Measurements from ENCODE around the gene APIP. TPM values are rescaled to one million over a fixed set of nuclear protein-coding genes. Genes with fewer than 3 reads are reported as not detected.

The APIP gene
- total RNA-seq, 4 donors from 2014 or later = 22.5 to 49.1 (median 31.5) TPM

GRCh38 chr11:34948696-34949095, 32.5 kb upstream of the APIP start:
- in situ Hi-C loops (cut with MboI; ENCODE audit: low sequenced_read_pairs in 4 of 4) (no loop called here), intact Hi-C loops (cut with DNase I; ENCODE audit: low total_unique reads) (no loop called here)
- ATAC-seq = no peak
- Histone ChIP-seq H3K27me3 (no peaks in the 10 kb centered on the region), H3K9me3 (no peaks in the 10 kb centered on the region), H3K27ac (peak overlapping the region in 1 of 4 donors; percentile 3), H3K36me3 (peaks cover 0 to 9% of the 10 kb centered on the region in 2 donors), H3K4me1 (peaks cover 0 to 4% of the 10 kb centered on the region in 2 donors), H3K4me3 (no peak overlapping the region)
- no peak for TF ChIP-seq POLR2A (IDR thresholded peaks at IDR 0.05)
- TF ChIP-seq CTCF (IDR thresholded peaks at IDR 0.05 in 4 of 5, conservative IDR thresholded peaks at IDR 0.05 in 1 of 5) = no peak
- DNase-seq = no peak

GRCh38 chr11:34944692-34945091, 28.5 kb upstream of the APIP start:
- H3K4me3 ChIP-seq = no peak overlapping the region
- in situ Hi-C loops (cut with MboI; ENCODE audit: low sequenced_read_pairs in 4 of 4) = no loop called here
- ATAC-seq (no peak), DNase-seq (no peak)
- no peaks in the 10 kb centered on the region for H3K27me3 ChIP-seq
- no peak overlapping the region for H3K27ac ChIP-seq
- intact Hi-C loops (cut with DNase I; ENCODE audit: low total_unique reads) = no loop called here
- no peak for TF ChIP-seq CTCF (IDR thresholded peaks at IDR 0.05 in 4 of 5, conservative IDR thresholded peaks at IDR 0.05 in 1 of 5)
- no peak for TF ChIP-seq POLR2A (IDR thresholded peaks at IDR 0.05)
- peaks cover 0 to 14% of the 10 kb centered on the region in 2 donors for H3K4me1 ChIP-seq
- H3K9me3 ChIP-seq = no peaks in the 10 kb centered on the region
- H3K36me3 ChIP-seq = peaks cover 0 to 9% of the 10 kb centered on the region in 2 donors

GRCh38 chr11:34941688-34942087, 25.5 kb upstream of the APIP start:
- Histone ChIP-seq H3K4me3 (no peak overlapping the region), H3K27me3 (no peaks in the 10 kb centered on the region), H3K9me3 (no peaks in the 10 kb centered on the region), H3K4me1 (peaks cover 0 to 15% of the 10 kb centered on the region in 2 donors), H3K27ac (no peak overlapping the region), H3K36me3 (peaks cover 0 to 9% of the 10 kb centered on the region in 2 donors)
- intact Hi-C loops (cut with DNase I; ENCODE audit: low total_unique reads) = no loop called here
- in situ Hi-C loops (cut with MboI; ENCODE audit: low sequenced_read_pairs in 4 of 4) = no loop called here
- TF ChIP-seq POLR2A (IDR thresholded peaks at IDR 0.05) (no peak), CTCF (IDR thresholded peaks at IDR 0.05 in 4 of 5, conservative IDR thresholded peaks at IDR 0.05 in 1 of 5) (no peak)
- no peak for ATAC-seq
- no peak for DNase-seq

GRCh38 chr11:34940026-34940677, 24.0 kb upstream of the APIP start:
- Histone ChIP-seq H3K27me3 (no peaks in the 10 kb centered on the region), H3K4me3 (no peak overlapping the region), H3K4me1 (peaks cover 0 to 15% of the 10 kb centered on the region in 2 donors), H3K27ac (no peak overlapping the region), H3K9me3 (no peaks in the 10 kb centered on the region), H3K36me3 (peaks cover 0 to 8% of the 10 kb centered on the region in 2 donors)
- in situ Hi-C loops (cut with MboI; ENCODE audit: low sequenced_read_pairs in 4 of 4) = no loop called here
- intact Hi-C loops (cut with DNase I; ENCODE audit: low total_unique reads) = no loop called here
- DNase-seq = no peak
- TF ChIP-seq POLR2A (IDR thresholded peaks at IDR 0.05) = no peak
- ATAC-seq = no peak

- Histone ChIP-seq H3K9me3 (no peaks in the 10 kb centered on the region), H3K4me3 (no peak overlapping the region), H3K4me1 (peaks cover 0 to 15% of the 10 kb centered on the region in 2 donors), H3K27me3 (no peaks in the 10 kb centered on the region), H3K27ac (no peak overlapping the region), H3K36me3 (no peaks in the 10 kb centered on the region)
- DNase-seq (no peak), ATAC-seq (no peak)
- TF ChIP-seq POLR2A (IDR thresholded peaks at IDR 0.05) (no peak), CTCF (IDR thresholded peaks at IDR 0.05 in 4 of 5, conservative IDR thresholded peaks at IDR 0.05 in 1 of 5) (no peak)
- intact Hi-C loops (cut with DNase I; ENCODE audit: low total_unique reads) (no loop called here), in situ Hi-C loops (cut with MboI; ENCODE audit: low sequenced_read_pairs in 4 of 4) (no loop called here)
Measured at GRCh38 chr11:34938611-34939010, 22.4 kb upstream of the APIP start.
